Transverse colon (tissue), 4 donors: ENCODE results near the gene TUFT1. TPM values are rescaled to one million over a fixed set of nuclear protein-coding genes. Genes with fewer than 3 reads are reported as not detected.

ENCODE experiments used
- DNase-seq: peaks from one replicate; pipeline ENCODE4 v3.0.0-alpha.2; 2019
- H3K27ac ChIP-seq, 4 donors: fragments of 200-600 bp; sonication (generic); 2 replicates each; pipeline ENCODE4 v1.5.1; 2016 to 2018; ENCODE audit warnings: inconsistent platforms in 4 of 4
- H3K27me3 ChIP-seq: fragments of 200-600 bp; sonication (generic); 2 replicates; pipeline ENCODE4 v1.5.1; 2017; ENCODE audit warnings: inconsistent platforms
- H3K36me3 ChIP-seq, 4 donors: fragments of 200-600 bp; sonication (generic); 2 replicates each; pipeline ENCODE4 v1.5.1; 2017 to 2019; ENCODE audit warnings: inconsistent platforms in 4 of 4
- H3K4me1 ChIP-seq, 4 donors: fragments of 200-600 bp; sonication (generic); 2 replicates each; pipeline ENCODE4 v1.5.1; 2017 to 2020; ENCODE audit warnings: inconsistent platforms in 4 of 4
- H3K4me3 ChIP-seq, 4 donors: fragments of 200-600 bp; sonication (generic); 1 replicate in 1 of 4; 2 replicates in 3 of 4; pipeline versions ENCODE4 v1.5.1 to v1.6.1; 2017 to 2019; ENCODE audit warnings: inconsistent platforms in 4 of 4
- H3K9me3 ChIP-seq, 2 donors: fragments of 200-600 bp; sonication (generic); 2 replicates each; pipeline ENCODE4 v1.5.1; 2017 to 2019; ENCODE audit warnings: inconsistent platforms in 2 of 2
- CTCF ChIP-seq, 5 experiments: fragments of 200-600 bp in 3 of 5; fragments of 450-650 bp in 2 of 5; sonication (generic) in 3 of 5; IDR thresholded peaks; 1 replicate in 2 of 5; 2 replicates in 3 of 5; pipeline ENCODE4 v1.5.1; 2016 to 2017; ENCODE audit warnings: antibody characterized with exemption in 5 of 5, inconsistent platforms in 3 of 5, mild to moderate bottlenecking in 2 of 5, moderate library complexity in 1 of 5
- EP300 ChIP-seq: sonication (generic); formaldehyde crosslinking; IDR thresholded peaks from one replicate; pipeline ENCODE4 v1.6.1; 2017; ENCODE audit warnings: antibody characterized with exemption, low read depth
- POLR2A ChIP-seq: fragments of 450-650 bp; IDR thresholded peaks from one replicate; pipeline ENCODE4 v1.6.1; 2016; ENCODE audit warnings: antibody characterized with exemption, mild to moderate bottlenecking, moderate library complexity
- POLR2AphosphoS5 ChIP-seq, 3 donors: sonication (generic); formaldehyde crosslinking; IDR thresholded peaks; one replicate each; pipeline ENCODE4 v1.6.1; 2016; ENCODE audit warnings: antibody characterized with exemption in 3 of 3
- WGBS, 2 donors: methylation state at CpG; one replicate each; pipeline ENCODE4 v1.1.5; 2018; ENCODE audit warnings: low coverage in 1 of 2; 5-methylcytosine and 5-hydroxymethylcytosine counted together
- in situ Hi-C, 4 donors: fragments of 200-750 bp; cut with MboI; loops; one replicate each; pipeline versions ENCODE4 v1.15.0 to v1.15.1; 2017; ENCODE audit warnings: low sequenced_read_pairs in 3 of 4, low pct_ligation_motif_present in 1 of 4, low pct_unique_long_range_greater_than_20kb in 1 of 4
- intact Hi-C: fragments of 100-400 bp; cut with DNase I; formaldehyde crosslinking; loops from one replicate; pipeline ENCODE4 v1.15.1; 2023; ENCODE audit warnings: low total_unique reads
- total RNA-seq, 4 donors: library from RNA; depleted of rRNA; stranded (reverse); fragments of >200 nt; gene quantifications; one replicate each; pipeline ENCODE4 v1.1.0, GENCODE V29; 2016

Gene TUFT1
- total RNA-seq, 4 donors from 2014 or later: 22.8 to 65.5 (median 30.8) TPM

- Histone ChIP-seq H3K36me3 (no peaks in the 10 kb centered on the region), H3K27ac (no peak overlapping the region), H3K9me3 (no peaks in the 10 kb centered on the region), H3K27me3 (no peaks in the 10 kb centered on the region), H3K4me1 (peaks cover 0 to 10% (median 7%) of the 10 kb centered on the region in 4 donors), H3K4me3 (no peak overlapping the region)
- in situ Hi-C loops: no loop called here
- DNase-seq: no peak
- TF ChIP-seq POLR2A: no peak
- no peak for TF ChIP-seq POLR2AphosphoS5 (IDR thresholded peaks at IDR 0.05)
- TF ChIP-seq CTCF (IDR thresholded peaks at IDR 0.05): no peak
- TF ChIP-seq EP300: no peak
- 86 to 95% methylated on average over 1 to 3 of the region's 3 CpGs for WGBS, 2 donors
- intact Hi-C loops: no loop called here
These were observed 47.1 kb upstream of the TUFT1 start for GRCh38 chr1:151493042-151493441.

GRCh38 chr1:151494741-151495281, 45.3 kb upstream of the TUFT1 start:
- Histone ChIP-seq H3K27me3 (no peaks in the 10 kb centered on the region), H3K4me3 (no peak overlapping the region), H3K36me3 (no peaks in the 10 kb centered on the region), H3K9me3 (no peaks in the 10 kb centered on the region), H3K27ac (peak overlapping the region in 1 of 4 donors; percentile 29), H3K4me1 (peaks cover 0 to 16% (median 7%) of the 10 kb centered on the region in 4 donors)
- TF ChIP-seq POLR2AphosphoS5 (IDR thresholded peaks at IDR 0.05) (no peak), CTCF (IDR thresholded peaks at IDR 0.05) (no peak), POLR2A (no peak), EP300 (no peak)
- WGBS, 2 donors: 0% methylated on average over 1 of the region's 1 CpG; no CpG with 5 or more reads in 1 of the 2 donors
- intact Hi-C loops (no loop called here), in situ Hi-C loops (no loop called here)
- DNase-seq: no peak

- intact Hi-C loops (no loop called here), in situ Hi-C loops (no loop called here)
- WGBS, 2 donors: 84 to 89% methylated on average over 1 of the region's 1 CpG
- Histone ChIP-seq H3K4me3 (no peak overlapping the region), H3K36me3 (no peaks in the 10 kb centered on the region), H3K9me3 (no peaks in the 10 kb centered on the region), H3K27ac (no peak overlapping the region), H3K4me1 (peaks cover 0 to 16% (median 7%) of the 10 kb centered on the region in 4 donors), H3K27me3 (no peaks in the 10 kb centered on the region)
- DNase-seq: no peak
- TF ChIP-seq EP300: no peak
- no peak for TF ChIP-seq POLR2AphosphoS5 (IDR thresholded peaks at IDR 0.05)
- no peak for TF ChIP-seq CTCF (IDR thresholded peaks at IDR 0.05)
- TF ChIP-seq POLR2A: no peak
These were observed 44.8 kb upstream of the TUFT1 start for GRCh38 chr1:151495316-151495715.

- Histone ChIP-seq H3K9me3 (no peaks in the 10 kb centered on the region), H3K27ac (peak overlapping the region; percentile 30 to 68 (median 59)), H3K27me3 (no peaks in the 10 kb centered on the region), H3K4me3 (no peak overlapping the region), H3K4me1 (peaks cover 0 to 32% (median 12%) of the 10 kb centered on the region in 4 donors), H3K36me3 (no peaks in the 10 kb centered on the region)
- in situ Hi-C loops: no loop called here
- intact Hi-C loops: no loop called here
- DNase-seq: peak; percentile 28
- WGBS, 2 donors: 80 to 89% methylated on average over 4 to 5 of the region's 5 CpGs
- TF ChIP-seq EP300 (no peak), CTCF (IDR thresholded peaks at IDR 0.05) (no peak), POLR2A (no peak), POLR2AphosphoS5 (IDR thresholded peaks at IDR 0.05) (no peak)
These were observed 40.7 kb upstream of the TUFT1 start for GRCh38 chr1:151499365-151499764.
